Measurements from ENCODE around the gene WDR53.
"Not testable (repeated sequence)": the region's sequence is repeated elsewhere in the genome, so short reads cannot be mapped to it uniquely, and the experiment has no call there.

The WDR53 gene

DNA sequence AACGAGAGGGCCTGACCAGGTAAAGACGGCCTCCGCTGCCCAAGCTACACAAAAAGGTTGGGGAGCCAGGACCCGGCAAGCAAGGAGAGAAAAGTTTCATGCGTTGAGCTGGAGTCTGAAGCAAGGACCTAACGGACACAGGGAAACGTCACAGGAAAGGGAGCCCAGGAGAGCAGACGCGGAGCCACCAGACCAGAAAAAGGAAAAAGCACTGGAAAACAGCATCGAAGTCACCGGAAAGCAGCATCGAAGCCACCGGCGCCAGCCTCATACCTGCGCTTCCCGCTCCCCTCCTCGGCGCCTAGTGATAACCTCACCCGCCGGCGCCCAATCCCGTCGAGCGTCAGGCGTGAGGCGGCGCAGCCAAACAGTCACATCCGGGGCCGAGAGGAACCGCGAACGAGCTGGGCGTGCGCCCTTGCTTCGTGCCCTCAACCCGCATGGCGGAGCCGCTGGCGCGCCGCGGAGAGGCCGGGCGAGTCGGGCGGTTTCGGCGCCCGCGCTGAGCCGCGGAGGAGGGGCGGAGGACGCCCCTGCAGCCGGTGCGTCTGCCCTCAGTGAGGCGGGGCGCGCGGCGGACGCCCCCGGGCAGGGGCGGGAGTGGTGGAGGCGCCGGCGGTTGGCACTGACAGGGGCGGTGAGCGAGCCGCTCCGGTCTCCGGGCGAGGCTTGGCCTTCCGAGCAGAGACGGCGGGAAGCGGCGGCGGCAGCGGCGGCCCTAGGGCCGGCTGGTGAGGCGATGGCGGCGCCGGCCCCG is at the start of gene WDR53, which contains the start of gene FBXO45:
Gene WDR53, minus strand, starts transcription at position 309 of the 757 bp plus-strand sequence. CDS start 7,079 bp downstream, outside the sequence.
Gene FBXO45, plus strand, starts transcription at position 415 of the 757 bp plus-strand sequence. Its CDS starts 325 bp downstream, at position 740.
- DNase-seq (ENCODE audit: low read depth) = peak; percentile 94

DNA sequence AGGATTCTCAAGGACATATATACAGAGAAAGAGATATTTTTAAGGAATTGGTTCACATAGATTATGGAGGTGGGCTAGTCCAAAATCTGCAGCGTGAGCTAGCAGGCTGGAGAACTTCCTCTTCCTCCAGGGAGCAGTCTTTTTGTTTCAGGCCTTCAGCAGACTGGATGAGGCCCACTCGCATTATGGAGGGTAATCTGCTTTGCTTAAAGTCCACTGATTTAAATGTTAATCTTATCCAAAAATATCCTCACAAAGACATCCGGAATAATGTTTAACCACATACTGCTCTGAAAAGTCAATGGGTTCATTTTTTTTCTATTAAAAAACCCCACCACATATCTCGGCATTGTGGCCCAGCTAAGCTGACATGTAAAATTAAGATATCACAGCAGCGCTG is 48.9 kb upstream of the WDR53 start:
- DNase-seq (ENCODE audit: low read depth) = no peak

DNA sequence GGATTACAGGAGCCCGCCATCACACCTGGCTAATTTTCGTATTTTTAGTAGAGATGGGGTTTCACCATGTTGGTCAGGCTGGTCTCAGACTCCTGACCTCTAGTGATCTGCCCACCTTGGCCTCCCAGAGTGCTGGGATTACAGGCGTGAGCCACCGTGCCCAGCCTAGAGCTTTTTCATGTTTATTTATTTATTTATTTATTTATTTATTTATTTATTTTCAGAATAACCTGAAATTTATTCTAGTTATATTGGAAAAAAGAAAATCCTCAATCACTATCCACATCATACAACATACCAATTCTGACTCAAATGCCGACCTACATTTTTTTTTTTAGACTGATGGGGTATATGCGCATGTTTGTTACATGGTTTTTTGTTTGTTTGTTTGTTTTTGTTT is 46.9 kb upstream of the WDR53 start:
- not testable (repeated sequence) for DNase-seq (ENCODE audit: low read depth)

DNA sequence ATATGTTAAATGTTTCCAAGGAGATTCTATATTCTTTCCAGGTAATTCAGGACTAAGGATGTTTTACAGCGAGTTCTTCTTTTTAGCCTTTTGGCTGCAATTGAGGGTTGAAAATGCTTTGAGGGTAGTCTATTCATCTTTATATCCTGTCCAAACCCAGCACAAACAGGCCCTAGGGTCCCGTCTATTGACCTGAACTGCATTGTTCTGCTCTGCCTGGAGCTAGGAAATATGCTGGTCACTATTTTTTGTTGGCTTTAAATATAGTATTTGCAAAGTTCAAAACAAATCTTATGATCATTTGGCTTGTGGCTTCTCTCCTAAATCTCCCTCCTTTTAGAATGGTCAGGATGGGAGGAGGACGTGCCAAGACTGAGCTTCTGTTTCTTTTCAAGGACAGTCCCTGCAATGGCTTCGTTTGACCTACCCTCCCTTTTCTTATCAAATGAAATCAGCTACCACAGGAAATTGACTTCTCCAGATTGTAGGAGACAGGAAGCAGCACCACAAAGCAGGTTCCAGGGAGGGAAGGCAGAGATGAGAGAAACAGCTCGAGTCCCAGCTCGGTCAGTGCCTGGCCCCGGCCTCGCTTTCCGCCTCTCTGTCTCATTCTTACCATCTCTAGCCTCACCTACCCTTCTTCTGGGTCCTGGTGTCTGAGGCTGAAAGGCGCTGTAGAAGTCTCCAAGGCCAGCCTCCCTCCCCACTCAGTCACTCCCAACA is 43.6 kb upstream of the WDR53 start:
- DNase-seq (ENCODE audit: low read depth) = no peak

DNA sequence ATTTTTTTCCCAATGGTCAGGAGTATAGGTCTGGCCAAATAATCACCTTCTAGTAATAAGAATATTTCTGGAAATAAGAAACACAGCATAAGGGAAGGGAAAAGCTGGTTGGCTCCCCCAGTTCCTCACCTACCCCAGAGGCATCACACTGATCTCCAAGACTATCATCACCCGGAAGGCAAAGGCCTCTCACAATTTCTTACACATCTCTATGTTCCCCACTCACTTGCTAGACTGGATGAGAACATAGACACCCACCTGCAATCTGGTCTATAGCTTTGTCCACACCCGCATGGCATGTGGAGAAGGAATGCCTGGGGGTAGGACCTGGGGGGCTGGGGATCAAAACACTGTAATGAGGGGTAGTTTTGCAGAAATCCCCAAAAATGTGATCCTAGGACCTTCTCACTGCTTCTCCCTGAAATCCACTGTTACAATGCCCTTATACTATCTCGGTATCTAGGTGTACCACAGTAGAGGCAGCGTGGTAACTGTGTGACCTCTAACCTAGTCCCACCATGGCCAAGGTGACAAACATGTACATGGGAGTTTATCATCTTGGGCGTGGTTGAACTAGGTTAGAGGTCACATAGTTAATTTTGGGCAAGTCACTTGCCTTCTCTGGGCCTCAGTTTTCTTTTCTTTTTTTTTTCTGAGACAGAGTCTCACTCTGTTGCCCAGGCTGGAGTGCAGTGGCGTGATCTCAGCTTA is 41.6 kb upstream of the WDR53 start:
- DNase-seq (ENCODE audit: low read depth) = no peak

DNA sequence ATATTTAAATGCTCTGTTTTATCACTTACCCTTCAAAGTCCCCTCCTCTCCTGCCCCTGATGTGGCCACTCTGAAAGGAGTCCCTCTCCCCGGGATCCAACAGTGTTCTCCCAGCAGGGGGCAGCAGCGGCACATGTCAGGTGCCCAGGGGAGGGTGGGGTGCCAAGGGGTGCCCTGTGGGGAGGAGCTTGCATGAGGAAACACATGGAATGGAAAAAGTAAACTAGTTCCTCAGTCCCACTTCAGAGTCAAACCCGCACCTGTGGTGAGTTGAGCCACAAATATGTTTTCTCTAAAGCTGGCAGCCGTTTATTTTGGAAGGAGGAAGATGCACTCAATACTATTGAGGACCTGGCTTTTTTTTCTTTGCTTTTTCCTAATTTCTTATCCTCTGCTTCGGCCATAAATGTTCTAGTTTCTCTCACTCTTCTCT is 41.0 kb upstream of the WDR53 start:
- peak; percentile 92 for DNase-seq (ENCODE audit: low read depth)

DNA sequence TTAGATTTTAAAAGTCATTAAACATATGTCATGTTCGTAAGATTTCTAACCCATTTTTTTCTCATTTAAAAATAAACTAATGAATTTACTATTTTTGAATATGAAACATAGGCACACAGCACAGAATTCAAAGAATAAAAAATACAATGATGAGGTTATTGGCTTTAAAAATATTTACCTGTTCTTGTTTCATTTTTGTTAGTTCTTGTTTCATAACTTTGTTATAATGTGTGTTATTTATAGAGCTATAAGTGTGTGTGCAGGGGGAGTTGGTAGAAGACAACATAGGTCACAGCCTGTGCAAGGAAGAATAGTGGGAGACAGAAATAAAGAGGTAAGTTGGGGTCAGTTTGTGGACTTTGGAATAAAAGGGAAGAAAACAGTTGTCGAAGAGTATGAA is 40.3 kb upstream of the WDR53 start:
- DNase-seq (ENCODE audit: low read depth) = no peak

DNA sequence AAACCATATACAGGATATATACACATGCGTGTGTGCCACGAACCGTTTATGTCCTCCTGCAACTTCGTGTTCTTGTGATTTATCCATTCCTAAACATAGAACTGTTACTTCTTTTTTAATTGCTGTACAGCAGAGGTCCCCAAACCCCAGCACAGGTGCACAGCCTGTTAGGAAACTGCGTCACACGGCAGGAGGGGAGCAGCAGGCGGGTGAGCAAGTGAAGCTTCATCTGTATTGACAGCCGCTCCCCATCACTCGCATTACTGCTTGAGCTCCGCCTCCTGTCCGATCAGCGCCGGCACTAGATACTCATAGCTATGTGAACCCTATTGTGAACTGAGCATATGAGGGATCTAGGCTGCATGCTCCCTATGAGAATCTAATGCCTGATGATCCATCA is 36.2 kb upstream of the WDR53 start:
- peak; percentile 30 for DNase-seq (ENCODE audit: low read depth)

DNA sequence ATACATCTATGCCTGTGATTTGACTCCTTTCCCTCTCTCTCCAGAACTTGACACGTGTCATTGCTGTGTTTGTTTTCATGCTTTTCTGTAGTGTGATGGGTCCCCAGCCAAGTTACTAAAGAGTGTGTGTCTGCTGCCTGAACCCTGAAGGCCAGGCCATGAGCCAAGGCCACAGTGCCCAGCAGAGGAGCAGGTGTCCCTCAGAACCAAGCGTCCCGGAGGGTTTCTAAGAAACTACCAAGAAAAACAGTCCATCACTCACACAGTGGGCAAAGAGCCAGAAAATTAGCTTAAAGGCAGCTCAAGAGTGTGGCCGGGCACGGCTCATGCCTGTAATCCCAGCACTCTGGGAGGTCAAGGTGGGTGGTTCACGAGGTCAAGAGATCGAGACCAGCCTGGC is 35.3 kb upstream of the WDR53 start:
- DNase-seq (ENCODE audit: low read depth) = no peak

DNA sequence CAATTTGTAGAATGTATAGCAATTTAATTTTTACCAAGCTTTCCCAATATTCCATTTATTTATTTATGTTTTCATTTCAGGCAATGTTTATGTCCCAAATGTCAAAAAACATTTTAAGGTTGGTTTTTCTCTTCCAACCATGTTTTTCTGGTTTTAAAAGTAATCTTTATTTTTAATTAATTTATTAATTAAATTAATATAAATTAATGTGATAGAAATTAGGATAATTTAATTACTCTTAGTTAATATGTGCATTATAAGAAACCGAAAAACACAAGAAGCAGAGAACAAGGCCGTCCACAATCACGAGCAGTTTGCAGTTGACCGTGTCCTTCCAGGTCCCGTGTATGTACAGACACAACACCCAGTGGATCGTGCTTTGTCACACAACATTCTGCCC is 34.3 kb upstream of the WDR53 start:
- no peak for DNase-seq (ENCODE audit: low read depth)

DNA sequence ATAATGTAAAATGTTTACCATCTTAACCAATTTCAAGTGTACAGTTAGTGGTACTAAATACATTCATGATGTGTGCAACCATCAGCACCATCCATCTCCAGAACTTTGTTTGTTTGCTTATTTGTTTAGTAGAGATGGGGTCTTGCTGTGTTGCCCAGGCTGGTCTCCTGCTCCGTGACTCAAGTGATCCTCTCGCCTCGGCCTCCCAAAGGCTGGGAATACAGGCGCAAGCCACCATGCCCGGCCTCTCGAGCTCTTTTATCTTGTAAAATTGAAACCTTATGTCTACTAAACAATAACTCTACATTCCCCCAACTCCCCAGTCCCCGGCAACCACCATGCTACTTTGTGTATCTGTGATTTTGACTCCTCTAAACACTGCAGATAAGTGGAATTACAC is 32.0 kb upstream of the WDR53 start:
- DNase-seq (ENCODE audit: low read depth) = no peak

DNA sequence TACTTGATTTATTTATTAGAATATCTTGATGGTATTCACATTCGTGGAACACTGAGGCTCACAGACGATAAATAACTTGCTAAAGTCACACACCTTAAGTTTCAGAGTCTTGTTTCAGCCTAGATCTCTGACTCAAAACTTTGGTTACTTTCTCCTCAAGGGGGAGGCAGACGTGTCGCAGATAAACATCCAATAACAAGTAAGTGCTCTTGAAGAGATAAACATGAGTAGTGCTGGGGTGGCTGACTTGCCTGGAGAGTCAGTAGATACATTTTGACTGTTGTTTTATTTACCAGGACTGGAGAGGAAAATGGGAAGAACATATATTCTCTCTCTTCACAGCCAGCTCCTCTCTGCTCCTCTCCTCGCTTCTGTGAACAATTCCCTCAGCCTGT is 31.4 kb upstream of the WDR53 start:
- DNase-seq (ENCODE audit: low read depth) = no peak

DNA sequence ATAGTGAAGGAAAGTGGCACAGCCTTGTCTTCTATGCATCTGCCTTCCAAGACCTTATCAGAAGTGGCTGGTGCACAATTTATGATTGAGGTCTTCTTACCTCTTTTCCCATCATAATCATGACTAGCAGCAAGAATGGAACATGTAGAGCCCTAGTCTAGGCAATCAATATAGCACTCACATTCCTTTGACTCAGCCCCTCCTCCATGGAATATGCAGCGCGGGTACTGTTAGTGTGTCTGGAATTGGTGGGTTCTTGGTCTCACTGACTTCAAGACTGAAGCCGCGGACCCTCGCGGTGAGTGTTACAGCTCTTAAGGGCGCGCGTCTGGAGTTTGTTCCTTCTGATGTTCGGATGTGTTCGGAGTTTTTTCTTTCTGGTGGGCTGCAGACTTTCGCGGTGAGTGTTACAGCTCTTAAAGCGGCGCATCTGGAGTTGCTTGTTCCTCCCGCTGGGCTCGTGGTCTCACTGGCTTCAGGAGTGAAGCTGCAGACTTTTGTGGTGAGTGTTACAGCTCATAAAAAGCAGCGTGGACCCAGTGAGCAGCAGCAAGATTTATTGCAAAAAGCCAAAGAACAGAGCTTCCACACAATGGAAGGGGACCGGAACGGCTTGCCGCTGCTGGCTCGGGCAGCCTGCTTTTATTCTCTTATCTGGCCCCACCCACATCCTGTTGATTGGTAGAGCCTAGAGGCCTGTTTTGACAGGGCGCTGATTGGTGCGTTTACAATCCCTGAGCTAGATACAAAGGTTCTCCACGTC is 29.8 kb upstream of the WDR53 start:
- DNase-seq (ENCODE audit: low read depth) = peak; percentile 26

DNA sequence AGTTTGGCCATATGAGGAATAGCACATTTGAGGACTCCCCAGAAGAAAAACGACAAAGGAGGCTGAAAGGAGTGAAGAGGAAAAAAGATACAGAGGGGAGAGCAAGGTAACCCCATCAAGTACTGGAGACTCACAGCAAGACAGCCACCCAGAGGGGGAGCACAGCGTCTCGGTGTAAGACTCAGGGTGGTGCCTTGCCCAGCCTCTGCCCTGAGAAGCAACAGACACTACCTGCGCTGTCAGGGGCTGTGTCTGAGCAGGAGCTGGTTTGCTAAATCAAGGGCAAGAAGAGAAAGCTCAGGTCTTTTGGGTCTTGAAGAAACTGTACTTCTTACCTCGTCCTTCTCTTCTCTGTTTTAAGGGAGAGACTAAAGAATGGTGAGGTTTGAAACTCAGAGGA is 28.0 kb upstream of the WDR53 start:
- no peak for DNase-seq (ENCODE audit: low read depth)

DNA sequence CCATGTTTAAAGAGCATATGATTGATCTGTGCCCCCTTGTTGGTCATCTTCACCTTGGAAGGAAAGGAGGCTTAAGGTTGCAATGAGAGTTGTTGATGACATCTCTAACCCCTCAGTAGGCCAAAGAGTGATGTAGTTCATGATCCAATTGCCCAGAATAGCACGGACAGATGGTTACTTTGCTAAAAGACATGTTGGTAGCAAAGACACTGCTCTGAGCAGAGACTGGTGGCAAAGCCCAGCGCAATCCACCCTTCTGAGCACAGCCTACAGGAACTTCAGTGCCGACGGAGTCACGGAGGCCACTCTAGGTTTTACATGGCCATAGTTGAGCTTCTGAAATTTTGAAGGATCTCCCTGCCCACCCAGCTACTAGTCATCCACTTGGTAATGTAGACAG is 21.9 kb upstream of the WDR53 start:
- DNase-seq (ENCODE audit: low read depth) = no peak

DNA sequence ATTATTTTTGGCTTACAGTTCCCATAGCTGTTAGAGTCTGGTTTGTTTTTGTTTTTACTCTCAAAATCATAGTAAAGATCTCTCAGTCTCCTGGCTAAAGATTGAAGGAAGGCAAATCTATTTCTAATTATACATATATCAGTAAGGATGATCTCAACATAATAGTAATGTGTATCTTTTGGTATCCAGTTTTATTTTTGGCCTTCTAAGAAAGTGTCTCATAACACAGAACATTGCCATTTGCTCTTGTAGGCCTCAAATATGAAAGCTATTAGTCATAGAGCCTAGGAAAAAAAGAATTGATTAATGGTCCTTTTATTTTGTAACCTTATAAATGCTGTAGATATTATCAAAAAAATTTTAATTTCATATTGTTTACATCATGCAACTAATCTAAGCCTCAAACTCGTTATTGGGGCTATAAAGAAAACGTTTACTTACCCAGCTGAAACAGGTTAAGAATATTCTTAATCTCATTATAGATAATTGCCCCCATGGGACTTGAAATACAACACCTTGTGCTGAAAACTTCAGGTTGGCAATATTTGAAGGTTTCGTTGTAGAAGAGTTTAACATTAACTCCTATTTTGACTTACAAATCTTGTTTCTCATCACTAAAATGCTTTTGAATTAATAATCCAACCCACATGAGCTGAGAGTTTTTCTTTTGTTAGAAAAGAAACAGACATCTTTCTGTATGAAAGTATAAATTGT is 16.8 kb upstream of the WDR53 start:
- no peak for DNase-seq (ENCODE audit: low read depth)

DNA sequence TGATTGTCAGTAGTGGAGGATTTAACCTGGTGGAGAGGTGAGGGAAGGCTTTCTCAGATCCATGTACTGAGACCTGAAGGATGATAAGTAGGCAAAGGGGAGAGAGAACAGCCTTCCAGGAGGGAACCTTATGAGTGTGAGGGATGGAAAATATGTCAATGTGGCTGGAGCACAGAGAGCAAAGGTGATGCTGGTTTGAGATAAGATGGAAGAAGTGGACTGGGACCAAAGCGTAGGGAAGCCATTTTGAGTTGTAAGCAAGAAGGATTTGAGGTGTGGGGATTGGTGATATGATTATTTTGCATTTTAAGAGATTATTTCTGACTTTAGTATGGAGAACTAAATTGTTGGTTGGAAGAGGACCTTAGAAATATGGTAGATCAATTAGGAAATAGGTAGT is 4.0 kb upstream of the WDR53 start:
- no peak for DNase-seq (ENCODE audit: low read depth)

DNA sequence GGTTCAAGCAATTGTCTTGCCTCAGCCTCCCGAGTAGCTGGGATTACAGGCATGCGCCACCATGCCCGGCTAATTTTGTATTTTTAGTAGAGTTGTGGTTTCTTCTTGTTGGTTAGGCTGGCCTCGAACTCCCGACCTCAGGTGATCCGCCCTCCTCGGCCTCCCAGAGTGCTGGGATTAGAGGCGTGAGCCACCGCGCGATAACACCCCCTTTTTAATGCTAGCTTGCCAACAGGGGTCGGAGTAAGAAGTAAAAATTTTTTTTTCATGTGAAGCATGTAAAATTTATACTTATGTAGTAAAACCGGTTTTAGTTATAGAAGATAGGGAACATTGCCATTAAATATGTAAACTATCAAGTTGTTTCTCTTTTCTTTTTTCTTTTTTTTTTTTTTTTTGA is 2.0 kb upstream of the WDR53 start:
- not testable (repeated sequence) for DNase-seq (ENCODE audit: low read depth)

DNA sequence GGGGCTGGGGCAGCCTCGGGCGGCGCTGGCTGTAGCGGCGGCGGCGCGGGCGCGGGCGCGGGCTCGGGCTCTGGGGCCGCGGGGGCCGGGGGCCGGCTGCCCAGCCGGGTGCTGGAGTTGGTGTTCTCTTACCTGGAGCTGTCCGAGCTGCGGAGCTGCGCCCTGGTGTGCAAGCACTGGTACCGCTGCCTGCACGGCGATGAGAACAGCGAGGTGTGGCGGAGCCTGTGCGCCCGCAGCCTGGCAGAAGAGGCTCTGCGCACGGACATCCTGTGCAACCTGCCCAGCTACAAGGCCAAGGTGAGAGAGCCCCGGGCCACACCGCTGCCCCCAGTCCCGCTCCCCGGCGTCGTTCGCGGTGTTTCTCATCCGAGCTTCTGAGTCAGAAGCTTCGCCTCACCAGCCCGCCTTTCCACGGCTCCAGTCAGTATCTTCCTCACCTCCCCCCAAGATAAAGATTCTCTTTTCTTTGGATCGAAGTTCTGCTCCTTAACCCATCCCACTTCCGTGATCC is 706 bp upstream of the WDR53 start:
- DNase-seq (ENCODE audit: low read depth) = peak; percentile 28

DNA sequence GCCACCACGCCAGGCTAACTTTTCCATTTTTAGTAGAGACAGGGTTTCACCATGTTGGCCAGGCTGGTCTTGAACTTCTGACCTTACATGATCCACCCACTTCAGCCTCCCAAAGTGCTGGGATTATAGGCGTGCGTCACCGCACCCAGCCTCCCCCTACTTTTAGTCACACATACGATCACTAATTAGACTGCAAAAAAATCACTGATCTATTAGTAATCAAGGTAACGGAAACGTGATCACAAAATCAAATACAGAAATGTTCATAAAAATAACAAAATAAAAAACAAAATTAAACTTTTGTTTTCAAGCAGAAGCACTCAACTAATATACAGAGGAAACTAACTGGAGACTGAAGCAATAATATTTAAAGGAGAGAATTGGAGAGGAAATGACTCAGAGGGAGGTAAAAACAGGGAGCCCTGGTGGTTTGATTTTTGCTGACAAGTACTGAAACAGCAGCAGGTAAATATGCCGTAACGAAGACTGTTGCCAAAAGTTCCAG is 4.6 kb downstream of the WDR53 start:
- DNase-seq (ENCODE audit: low read depth) = no peak

DNA sequence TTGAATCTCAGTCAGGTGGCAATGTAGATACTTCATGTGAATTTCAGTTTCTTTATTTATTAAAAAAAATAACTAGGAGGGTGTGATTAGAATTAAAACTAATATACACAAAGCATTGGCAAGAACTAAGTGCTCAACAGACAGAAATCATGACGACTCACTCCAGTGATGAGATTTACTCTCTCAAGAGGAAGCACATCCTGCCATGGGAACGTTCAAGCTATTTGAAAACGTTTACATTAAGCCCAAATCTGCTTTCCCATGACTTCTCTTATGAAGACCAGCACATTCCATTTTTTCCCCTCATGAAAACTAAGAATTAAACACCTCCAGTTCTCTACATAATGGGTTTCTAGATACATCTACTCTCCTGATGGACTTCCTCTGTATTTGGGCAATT is 8.5 kb downstream of the WDR53 start:
- no peak for DNase-seq (ENCODE audit: low read depth)
